Measurements from ENCODE around the gene TAL1.

The TAL1 gene

DNA sequence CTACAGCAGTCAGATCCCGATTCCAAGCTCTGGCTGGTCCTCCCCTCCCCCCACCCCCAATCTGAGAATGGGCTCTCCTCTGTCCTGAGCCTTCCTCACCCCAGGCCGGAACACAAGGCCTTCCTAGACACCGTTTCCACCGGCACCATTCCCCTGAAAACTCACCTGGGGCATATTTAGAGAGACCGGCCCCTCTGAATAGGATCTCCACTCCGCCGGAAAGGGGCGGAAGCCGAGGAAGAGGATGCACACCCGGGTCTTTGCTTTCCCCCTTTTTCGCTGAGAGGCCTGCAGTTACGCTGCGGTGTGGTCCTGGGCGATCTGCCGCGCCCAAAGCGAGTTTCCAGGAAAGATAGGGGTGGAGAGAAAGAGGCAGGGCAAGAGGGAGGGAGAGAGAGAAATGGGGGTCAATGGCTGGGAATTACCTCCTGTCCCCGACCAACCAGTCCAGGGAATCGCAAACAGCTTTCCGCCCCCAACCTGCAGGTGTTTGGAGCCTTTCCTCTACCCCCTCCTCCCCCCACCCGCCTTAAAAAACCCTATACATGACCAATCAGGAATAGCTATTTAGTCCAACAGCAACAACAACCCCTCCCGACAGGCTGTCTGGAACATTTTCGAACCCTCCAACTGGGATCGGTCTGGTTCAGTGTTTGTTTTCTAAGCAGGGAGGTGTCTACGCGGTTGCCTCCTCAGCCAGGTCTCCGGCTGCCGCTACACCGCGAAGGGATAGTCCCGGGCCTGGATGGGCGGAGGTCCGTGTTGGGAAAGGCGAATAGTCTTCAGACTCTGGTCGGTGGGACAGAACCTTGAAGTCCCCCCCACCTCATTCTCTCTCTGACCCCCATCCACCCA, 2.8 kb downstream of the TAL1 start:
- no peak for DNase-seq

DNA sequence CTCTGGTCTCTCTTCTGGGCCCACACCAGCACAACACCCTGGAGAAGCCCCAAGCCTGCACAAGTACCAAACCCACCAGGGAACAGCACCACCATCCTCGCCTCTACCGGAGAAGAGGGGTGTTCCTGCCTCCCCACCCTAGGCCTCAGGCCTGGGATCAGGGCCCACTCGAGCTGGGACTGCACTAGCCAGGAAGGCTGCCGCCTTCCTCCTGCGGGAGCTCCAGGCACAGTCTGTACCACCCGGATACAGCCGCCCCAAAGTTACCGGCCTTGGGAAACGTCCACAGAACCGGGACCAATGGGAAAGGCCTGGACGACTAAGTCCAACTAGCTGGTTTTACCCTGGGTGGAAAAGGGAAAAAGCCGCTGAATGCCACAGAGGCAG, 3.4 kb downstream of the TAL1 start:
- no peak for DNase-seq

- DNase-seq, result no peak
Observed at GRCh38 chr1:47227341-47228232, 4.4 kb downstream of the TAL1 start.

- no peak for DNase-seq
Observed at GRCh38 chr1:47226839-47227215, 5.2 kb downstream of the TAL1 start.

GRCh38 chr1:47226121-47226838, 5.7 kb downstream of the TAL1 start:
- peak; percentile 13 for DNase-seq

DNA sequence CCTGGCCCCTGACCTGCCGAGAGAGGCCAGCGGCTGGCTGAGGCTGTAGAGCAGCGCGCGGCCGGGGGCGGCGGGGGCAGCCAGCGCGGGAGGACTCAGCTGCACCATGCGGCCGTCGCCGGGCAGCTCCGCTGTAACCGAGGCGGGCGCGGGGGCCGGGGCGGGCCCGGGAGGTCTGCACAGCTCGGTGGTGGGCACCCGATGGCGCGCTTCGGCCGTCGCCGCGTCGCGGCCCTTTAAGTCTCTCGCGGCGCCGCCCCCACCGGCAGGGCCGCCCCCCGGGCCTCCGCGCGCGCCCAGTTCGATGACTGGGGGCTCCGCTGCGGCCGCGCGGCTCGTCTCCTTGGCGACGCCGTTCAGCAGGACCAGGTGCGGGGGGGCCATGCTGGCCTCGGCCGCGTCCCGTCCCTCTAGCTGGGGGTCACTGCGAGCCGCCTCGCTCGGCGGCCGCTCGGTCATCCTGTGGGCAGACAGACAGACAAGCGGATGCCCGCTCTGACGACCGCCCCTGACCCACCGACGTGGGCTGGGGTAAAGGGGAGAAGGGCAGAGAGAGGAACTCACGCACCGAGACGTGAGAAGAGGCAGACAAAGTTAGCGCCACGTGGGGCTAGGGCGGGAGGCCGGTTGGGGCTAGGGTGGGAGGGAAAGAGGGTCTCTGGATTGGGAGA, 6.5 kb downstream of the TAL1 start:
- peak; percentile 31 for DNase-seq

DNA sequence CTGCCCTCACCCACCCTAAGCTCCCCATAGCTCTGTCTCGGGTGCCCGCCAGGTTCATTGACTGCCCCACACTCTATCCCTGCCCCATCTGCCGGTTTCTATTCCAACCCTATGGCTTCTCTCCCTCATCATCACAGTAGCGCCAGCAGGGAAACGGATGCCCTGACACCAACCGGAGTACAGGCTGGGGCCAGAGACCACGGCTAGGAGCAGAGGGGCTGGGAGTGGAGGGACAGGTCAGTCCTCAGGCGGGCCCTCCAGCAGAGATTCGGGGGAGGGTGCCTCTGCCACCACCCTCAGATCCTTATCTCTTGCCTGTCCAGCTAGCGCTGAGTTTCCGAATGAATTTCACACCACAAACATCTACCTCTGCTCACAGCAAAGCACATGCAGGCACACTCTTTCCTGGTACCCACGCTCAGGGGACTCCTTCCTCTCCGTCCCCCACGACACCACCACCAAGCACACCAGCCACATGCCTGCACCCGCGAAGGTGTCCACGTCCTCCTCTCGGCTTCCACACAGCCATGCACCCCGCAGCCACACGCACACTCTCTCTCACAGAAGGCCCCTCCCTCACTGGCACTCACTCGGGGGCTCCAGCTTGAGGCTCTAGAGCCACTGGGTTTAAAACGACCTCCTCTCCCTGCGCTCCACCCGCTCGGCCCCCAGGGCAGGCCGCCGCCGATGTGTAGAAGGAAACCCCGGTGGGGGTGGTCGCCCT, 7.2 kb downstream of the TAL1 start:
- DNase-seq, result no peak

DNA sequence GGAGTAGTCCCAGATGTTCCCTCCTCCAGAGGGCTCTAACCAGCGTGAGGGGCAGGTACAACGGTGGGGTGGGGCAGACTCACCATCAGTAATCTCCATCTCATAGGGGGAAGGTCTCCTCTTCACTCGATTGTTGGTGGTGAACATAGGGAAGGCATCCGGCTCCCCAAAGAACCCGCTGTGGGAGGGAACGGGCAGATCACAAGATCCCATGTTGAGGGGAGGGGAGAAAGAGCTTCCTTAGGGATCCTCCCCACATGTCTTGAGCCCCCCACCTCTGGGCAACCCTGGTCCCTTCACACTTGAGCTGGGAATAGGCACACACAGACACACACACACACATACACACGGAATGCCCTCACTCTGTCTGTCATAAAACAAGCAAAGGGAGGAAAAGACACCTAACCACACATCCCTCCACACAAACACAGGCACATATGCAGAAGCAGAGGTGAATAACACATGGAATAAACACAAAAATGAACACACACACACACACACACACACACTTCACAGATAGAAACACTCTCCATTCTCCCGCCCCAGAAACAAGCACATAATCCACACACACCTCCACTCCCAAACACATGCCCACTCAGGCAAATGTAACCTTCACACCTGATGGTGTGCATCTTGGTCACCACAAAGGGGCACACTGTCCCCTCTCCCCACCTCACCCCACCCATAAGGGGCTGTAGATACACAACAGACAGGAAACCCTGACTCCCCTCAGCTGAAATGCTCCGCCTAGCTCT, 7.9 kb downstream of the TAL1 start:
- no peak for DNase-seq

DNA sequence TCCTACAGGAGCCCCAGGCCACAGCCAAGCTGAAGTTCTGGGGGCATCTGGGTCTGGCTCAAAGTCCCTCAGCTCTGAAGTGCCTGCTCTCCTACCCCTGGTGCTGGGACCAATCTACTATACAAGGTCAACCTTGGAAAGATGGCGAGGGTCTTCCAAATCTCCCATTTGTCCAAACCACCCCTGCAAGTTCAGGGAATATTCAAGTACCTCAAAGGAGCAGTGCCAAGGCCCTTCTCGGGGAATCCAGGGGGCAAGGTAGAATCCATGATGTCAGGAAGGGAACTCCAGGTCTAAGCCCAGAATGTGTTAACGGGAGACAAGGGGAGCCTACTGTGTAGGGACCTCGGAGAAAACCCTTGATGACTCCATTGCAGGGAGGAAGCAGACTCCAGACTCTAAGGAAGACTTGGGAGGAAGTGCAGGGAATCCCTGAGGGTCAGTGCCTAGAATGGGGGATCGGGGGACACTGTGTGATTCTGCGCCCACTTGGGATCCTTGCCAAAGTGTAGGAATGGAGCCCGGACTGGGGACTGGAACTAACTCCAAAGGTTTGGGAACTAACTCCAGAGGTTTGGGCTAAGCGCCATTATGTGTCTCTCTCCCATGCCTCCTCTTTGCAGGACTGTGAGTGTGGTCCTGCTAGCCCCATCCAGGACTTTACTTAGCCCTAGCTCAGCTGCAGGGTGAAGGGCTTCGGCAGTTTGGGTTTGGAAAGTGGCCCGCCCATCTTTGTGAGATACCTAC, 8.7 kb downstream of the TAL1 start:
- DNase-seq, result no peak

DNA sequence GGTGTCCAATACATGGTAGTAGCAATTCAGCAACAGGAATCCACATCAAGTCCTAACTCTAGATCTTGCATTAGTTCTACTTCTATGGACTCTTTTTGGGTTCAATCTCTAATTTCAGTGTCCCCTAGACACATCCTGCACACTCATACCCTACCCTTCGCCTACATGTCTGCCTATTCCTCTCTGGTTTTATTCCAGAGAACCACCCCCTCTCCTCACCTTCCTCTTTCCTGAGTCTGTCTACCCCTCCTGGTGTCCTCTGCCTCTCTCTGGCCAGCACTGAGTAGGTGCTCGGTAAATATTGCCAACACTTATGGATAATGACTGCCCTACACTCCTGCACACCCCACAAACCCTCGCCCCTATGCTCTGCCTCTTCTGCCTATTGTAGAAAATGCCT, 9.5 kb downstream of the TAL1 start:
- DNase-seq, result no peak

- no peak for DNase-seq
Observed at GRCh38 chr1:47219590-47220220, 12.3 kb downstream of the TAL1 start.

DNA sequence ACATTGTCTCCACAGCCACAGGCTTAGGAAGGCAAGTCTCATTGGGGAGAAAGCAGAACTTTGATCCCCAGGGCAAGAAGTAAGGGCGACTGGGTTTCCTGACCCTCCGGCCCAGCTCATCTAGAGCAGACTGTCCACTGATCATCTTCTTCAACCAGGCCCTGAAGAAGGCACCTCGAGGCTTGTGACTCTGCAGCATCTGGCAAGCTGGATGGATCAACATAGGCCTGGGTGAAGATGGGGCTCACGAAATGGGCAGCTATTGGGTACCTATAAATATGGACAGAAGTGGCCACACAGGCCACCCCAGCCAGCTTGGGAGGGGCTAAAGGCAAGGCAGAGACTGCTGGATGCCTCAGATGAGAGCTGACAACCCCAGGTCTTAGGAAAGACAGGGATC, 13.0 kb downstream of the TAL1 start:
- no peak for DNase-seq

DNA sequence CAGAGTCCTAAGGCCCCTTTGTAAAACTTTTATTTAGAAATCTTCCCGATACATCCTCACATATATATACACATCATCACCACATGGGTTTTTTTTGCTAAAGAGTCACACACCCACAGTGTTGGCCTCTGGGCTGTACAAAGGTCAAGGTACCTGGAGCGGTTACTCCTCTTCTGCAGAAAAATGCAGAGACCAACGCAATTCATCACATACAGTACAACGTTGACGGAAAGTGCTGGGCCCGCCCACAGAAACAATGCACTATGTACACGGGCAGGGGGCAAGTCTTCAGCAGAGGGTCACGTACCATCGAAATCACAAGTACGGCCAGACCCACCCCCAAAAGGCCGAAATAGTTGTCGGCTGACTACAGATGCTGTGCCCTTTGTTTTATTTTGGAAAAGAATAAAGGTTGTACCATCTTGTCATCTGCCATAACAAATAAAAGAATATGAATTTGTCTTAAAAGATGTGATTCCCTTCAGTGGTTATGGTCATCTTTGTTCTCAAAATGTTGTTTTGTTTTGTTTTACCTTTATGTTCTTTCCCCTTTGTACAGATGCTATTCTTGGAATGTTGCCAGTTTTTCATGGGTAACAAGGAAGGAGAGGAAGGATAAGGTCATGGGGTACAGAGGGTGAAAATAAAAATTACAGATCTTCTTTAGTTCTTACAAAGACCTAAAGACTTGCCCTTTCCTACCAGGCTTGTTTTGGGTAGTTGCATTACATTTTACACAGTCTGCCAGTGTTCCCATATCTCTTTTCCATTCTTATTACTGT, 15.6 kb downstream of the TAL1 start:
- DNase-seq, result no peak

DNA sequence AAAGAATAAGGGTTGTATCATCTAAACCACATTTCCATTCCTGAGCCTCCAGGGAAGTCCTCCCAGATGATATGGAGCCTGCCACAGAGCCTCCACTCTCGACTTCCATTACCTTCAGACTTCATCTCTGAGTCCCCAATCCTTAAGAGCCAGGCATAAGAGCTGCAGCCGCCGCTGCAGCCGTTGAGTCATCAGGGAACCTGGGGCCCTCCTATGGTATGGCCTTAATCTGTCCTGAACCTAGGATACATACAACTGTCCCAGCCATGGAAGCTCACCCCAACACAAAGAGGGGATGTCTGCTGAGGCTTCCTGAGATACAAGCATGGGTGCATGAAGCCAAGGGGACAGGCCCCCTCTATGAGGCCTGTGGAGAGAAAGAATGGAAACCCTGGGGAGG, 16.3 kb downstream of the TAL1 start:
- no peak for DNase-seq

- no peak for DNase-seq
Observed at GRCh38 chr1:47214549-47214948, 17.5 kb downstream of the TAL1 start.

GRCh38 chr1:47213230-47213963, 18.6 kb downstream of the TAL1 start:
- no peak for DNase-seq

DNA sequence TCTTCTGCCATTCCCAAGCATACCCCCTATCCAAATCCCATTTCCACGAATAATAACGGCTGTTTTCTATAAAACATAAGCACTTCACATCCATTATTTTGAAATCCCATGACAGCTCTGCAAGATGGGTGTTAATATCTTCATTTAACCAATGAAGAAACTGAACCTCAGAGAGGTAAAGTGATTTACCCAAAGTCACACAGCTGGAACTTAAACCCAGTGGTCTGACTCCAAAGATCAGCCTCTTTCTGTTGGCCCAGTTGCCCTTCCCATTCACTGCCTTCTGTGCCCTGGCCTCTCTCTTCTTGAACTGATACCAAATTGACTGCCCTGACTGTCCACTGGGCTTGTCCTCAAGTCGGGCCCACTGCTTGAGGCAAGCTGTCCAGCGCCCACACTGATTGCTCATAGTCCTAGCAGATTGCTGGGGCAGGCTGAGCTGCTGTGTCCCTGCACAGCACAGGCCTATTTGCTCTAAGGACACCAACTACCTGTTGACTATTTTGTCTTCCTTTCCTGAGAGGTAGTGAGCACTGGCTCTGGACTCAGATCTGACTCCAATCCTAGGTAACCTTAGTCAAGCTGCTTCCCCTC, 19.3 kb downstream of the TAL1 start:
- no peak for DNase-seq

GRCh38 chr1:47211796-47212269, 20.2 kb downstream of the TAL1 start:
- DNase-seq, result no peak

All from NCI-H69 (cell line).